HG03066 (cell line): ENCODE results near the gene CFAP251.
"Not testable (repeated sequence)": the region's sequence is repeated elsewhere in the genome, so short reads cannot be mapped to it uniquely, and the experiment has no call there.

Experiments
- ATAC-seq: cut with Tn5 transposase; IDR thresholded peaks from one replicate; pipeline ENCODE4 v1.9.1; 2021; ENCODE audit warnings: low read depth; ENCODE audit not compliant: unreplicated experiment

CFAP251 gene

DNA sequence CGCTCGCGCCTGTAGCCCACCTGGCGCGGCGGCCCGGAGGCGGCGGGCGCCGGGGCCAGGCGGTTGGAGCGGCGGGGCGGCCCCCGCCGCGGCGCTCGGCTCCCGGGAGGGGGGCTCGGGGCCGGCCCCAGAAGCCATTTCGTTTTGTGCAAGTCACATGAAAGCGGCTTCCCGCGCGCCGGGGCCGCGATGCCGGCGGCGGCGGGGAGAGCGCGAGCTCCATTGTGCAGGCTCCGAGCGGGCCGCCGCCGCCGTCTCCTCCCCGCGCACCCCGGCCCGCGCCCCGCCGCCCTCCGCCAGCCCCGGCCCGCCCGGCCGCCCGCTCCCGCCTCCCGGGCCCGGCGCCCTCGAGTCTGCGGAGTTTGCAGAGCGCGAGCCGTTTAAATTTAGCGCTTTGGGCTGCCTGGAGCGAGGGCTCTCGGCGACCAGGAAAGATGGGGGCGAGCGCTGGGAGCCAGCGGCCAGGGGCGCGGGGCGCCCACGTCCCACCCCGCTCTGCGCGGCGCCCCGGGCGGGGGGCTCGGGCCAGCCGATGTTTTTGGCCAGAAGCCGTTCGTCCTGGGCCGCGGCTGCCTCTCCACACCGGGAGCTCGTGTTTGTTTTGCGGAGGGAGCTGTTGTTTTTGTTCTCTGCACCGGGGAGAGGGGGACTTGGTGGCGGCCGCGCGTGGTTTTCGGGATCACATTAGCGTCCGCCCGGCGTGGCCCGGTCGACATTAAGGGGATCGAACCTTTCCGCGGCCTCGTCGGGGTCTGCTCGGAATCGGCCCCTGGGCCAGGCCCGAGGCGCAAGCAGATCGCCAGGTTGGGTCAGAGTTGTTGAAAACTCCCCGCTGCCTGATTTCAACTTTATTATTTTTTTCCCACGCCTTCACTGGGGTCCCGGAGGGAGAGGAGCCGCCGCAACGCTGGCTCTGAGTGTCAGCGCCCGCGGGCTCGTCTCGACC, 104.3 kb downstream of the CFAP251 start:
- no peak for ATAC-seq

DNA sequence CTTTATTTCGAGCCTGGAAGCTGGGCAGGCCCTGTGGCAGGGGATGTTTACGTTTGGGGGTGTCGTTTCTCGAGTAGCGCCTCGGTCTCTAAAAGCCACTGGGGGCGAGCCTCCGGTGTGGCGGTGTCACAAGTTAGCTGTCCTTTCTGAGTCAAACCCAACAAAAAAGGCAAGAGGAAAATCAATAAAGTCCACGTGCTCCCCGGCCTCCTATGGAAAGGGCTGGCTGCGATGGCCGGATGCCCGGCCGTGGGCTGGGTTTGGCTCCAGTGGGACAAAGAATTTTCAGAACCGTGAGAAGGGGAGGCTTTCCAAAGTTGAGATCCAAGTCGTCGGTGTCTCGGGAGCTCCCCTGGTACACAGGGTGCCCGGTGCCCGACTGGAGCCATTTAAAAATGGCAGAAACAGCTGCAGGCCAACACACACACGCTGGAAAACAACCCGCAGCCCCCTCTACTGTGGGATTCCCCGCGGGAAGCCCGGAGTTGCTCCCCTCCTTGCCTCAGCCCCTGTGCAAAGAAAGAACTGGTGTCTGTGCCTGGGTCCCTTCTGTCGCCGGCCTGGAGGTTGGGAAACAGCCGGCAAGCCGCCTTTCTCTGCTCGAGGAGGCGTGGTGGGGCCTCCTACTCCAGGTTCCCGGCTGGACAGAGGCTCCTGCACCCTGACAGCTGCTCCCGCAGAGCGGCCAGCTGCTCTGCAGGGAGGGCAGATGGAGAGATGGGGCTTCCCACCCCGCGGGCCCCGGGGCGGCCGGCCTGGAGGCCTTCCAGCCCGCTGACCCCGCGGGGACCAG, 105.1 kb downstream of the CFAP251 start:
- ATAC-seq = no peak

- ATAC-seq = no peak
Measured at GRCh38 chr12:122024132-122024785, 105.9 kb downstream of the CFAP251 start.

GRCh38 chr12:122026706-122027333, 108.4 kb downstream of the CFAP251 start:
- ATAC-seq = no peak

GRCh38 chr12:122028165-122028904, 109.9 kb downstream of the CFAP251 start:
- no peak for ATAC-seq

- no peak for ATAC-seq
Measured at GRCh38 chr12:122028905-122029560, 110.6 kb downstream of the CFAP251 start.

- ATAC-seq = no peak
Measured at GRCh38 chr12:122029620-122030423, 111.4 kb downstream of the CFAP251 start.

DNA sequence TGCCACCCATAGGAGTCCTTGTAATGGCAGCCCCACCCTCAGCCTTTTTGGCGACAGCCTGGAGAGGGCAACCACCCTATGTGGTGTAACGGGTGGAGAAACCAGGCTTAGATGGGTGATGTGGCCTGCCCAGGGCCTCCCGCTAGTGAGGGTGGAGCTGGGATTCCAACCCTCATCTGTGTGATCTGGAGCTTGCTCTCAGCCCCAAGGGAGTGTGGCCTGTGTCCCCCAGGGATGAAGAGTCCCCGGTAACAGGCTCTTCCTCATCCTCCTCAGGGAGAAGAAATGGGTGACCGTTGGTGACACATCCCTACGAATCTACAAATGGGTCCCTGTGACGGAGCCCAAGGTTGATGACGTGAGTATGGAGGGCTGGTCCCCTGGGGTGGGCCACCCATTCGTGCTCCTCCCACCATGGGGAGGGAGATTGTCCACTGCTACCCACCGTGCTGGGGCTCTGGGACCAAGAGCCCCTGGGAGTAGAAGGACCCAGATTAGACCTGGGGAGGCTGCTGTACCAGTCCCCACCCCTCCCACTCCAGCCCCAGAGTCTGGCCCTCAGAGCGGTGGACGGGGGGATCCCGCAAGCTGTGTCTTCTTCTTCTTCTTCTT, 112.1 kb downstream of the CFAP251 start:
- no peak for ATAC-seq

DNA sequence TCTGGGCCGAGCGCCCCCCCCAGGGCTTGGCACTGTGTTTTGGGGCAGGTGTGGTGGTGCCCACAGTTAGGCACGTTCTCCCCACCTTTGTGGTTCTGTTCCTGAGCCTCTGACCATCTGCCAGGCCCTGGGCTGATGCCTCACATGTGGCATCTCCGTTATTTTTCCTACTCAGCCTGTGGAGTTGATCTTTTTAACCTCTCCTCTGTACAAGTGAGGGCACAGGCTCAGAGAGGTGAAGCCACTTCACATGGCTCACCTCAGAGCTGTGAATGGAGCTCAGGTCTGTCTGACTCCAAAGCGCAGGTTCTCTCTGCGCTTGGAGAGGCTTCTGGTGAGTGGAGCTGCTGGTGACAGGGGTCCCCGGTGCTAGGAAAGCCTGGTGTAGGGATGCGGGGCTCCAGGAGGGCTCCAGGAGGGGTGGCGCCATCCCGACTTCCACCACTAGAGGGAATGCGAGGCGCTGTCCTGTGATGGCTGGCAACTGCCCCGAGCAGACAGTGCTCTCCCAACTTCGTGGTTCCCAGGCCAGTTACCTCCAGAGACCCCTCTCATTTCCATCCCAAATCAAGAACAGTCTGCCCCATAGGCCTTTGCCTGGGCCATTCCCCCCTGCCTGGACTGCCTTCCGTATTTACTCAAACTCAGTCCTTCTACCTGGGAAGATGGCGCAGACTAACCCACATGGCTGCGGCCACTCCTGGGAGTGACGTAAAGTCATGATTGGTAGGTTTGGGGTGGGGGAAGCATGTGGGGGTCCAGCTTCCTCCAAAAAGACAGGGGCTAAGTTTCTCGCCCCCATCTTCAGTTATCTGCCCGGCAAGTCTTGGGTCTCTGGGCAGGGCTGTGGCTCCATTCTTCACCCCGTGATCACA, 113.2 kb downstream of the CFAP251 start:
- ATAC-seq = no peak

- no peak for ATAC-seq
Measured at GRCh38 chr12:122032580-122032979, 114.2 kb downstream of the CFAP251 start.

- ATAC-seq = no peak
Measured at GRCh38 chr12:122035292-122035691, 116.9 kb downstream of the CFAP251 start.

GRCh38 chr12:122036153-122036552, 117.8 kb downstream of the CFAP251 start:
- no peak for ATAC-seq

DNA sequence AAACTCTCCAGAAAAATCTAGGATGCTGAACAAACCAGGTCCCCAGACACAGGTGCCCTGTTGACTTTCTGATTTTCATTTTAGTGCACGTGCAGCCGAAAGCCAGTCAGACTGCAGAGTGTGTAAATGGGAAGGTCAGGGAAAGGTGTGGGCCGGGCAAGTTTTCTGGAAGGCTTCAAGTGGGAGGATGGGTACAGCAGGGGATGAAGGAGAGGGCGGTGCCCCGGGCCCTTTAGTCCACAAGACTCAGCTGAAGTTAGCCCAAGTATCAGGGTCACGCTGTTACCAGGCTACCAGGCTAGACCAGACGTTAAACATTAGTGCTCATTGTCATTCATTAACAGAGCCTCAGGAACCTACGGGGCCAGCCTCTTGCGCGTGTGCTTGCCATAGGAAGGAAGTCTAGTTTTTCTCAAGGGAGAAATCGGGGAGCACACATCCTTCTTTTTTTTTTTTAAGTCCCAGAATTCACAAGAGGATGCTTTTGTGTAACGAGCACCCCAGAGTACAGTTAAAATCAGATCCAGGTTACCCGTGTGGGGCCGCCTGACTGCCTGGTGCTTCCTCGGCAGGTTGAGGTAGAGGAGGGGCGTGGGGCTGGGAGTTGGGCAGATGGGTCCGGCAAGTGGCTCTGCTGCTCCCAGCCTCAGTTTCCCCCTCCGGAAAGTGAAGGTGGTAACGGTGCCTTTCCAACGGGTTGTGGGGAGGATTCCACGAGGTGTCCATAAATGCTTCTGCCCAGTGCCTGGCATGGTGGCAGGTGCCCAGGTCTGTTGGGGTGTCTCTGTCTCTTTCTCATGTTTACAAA, 122.4 kb downstream of the CFAP251 start:
- ATAC-seq = no peak

DNA sequence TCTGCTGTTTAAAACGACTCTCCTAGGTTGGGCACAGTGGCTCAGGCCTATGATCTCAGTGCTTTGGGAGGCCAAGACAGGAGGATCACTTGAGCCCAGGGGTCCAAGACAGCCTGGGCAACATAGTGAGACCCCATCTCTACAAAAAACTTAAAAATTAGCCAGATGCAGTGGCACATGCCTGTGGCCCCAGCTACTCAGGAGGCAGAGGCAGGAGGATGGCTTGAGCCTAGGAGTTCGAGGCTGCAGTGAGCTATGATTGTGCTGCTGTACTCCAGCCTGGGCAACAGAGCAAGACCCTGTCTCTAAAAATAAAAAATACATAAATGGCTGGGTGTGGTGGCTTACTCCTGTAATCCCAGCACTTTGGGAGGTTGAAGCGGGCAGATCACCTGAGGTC, 123.1 kb downstream of the CFAP251 start:
- not testable (repeated sequence) for ATAC-seq

DNA sequence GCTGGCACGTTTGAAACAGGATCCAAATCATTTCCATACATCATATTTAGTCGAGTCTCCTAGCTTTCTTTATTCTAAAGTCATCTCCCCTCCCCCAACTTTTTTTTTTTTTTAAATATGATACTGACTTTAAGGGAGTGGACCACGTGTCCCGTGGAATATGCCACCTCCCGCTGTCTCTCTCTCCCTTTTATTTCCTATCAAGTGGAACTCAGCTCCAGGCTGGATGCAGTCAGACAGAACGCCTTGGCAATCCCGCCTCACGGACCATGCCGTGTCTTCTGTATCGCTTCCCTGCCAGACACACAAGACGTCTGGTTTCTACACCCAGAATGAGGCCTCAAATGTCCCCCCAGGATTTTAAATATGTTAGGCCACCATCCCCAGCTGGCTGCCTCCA, 124.5 kb downstream of the CFAP251 start:
- no peak for ATAC-seq

DNA sequence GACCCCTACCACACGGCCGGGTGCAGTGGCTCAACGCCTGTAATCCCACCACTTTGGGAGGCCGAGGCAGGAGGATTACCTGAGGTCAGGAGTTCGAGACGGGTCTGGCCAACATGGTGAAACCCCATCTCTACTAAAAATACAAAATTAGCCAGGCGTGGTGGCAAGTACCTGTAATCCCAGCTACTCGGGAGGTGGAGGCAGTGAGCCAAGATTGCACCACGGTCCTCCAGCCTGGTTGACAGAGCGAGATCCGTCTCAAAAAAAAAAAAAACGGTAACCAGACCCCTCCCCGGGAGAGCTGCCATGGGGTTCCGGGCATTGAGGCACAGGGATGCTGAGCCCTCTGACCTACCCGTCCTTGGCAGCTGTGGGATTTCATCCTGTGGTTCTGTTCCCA, 125.1 kb downstream of the CFAP251 start:
- no peak for ATAC-seq
